HG03103 (cell line): ENCODE results near the gene CLDN2.

Source experiments
- ATAC-seq: cut with Tn5 transposase; IDR thresholded peaks from one replicate; pipeline ENCODE4 v1.9.1; 2021; ENCODE audit warnings: low read depth; ENCODE audit not compliant: unreplicated experiment

CLDN2 gene

GRCh38 chrX:106917830-106918500, 2.2 kb upstream of the CLDN2 start:
- no peak for ATAC-seq

GRCh38 chrX:106921637-106922036, 1.4 kb downstream of the CLDN2 start:
- no peak for ATAC-seq

- ATAC-seq = no peak
These were observed 6.8 kb downstream of the CLDN2 start for GRCh38 chrX:106927023-106927422.

DNA sequence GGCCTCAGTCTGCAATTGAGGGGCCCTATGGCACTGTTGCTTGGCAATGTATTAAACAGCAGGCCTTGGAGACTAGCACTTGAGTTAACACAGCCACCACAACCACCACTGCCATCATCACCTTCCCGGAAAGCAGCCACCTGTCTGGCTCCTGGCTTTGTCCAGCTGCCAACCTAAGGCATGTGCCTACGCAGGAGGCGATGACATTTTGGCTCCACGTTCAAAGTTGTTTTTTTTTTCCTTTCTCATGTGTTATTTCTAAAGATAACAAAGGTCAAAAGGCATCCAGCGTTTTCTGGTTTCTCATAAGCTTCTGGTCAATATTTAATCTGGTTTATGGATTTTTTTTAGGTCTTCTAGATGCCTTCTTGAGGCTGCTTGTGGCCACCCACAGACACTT, 7.5 kb downstream of the CLDN2 start:
- ATAC-seq = no peak

GRCh38 chrX:106928227-106928626, 8.0 kb downstream of the CLDN2 start:
- no peak for ATAC-seq

- ATAC-seq = no peak
These were observed 11.8 kb downstream of the CLDN2 start for GRCh38 chrX:106931831-106932491.

DNA sequence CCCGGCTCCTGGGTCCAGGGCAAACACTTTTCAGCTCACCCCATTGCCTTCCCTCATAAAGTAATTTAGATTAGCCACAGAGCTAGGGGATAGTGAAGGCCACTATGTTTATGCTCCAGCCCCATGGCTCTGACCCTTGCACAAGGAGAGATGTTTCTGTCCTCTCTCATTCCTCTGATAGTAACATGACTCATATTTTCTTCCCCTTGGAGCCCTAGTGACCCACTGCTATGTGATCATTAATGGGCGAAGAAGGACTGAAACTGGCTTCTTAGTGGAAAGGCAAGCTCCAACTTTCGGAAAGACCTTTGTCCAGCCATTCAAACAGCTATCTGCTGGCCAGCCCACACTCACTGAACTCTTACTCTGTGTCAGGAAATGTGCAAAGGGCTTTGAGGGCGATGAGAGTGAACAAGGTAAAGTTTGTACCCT, 12.3 kb downstream of the CLDN2 start:
- no peak for ATAC-seq

GRCh38 chrX:106932960-106933537, 12.8 kb downstream of the CLDN2 start:
- no peak for ATAC-seq

GRCh38 chrX:106933538-106933961, 13.3 kb downstream of the CLDN2 start:
- ATAC-seq = no peak

DNA sequence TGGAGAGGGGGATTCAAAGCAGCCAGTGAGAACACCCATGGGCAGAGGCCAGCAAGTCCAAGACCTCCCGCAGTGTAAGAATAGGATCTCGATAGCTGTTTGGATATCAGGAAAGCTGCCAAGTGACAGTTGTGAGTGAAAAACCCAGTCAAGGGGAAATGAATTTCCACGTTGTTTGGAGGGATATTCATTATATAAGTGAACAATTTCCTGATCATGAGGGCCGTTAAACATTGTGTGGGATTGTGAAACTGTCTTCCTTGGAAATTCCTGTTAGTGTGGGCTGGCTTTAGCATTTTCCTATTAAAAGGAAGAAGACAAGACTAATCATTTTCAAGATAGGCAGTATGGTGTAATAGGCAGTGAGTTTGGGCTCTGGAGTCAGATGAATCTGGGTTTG, 15.0 kb downstream of the CLDN2 start:
- ATAC-seq = no peak

GRCh38 chrX:106936246-106936645, 16.0 kb downstream of the CLDN2 start:
- no peak for ATAC-seq

DNA sequence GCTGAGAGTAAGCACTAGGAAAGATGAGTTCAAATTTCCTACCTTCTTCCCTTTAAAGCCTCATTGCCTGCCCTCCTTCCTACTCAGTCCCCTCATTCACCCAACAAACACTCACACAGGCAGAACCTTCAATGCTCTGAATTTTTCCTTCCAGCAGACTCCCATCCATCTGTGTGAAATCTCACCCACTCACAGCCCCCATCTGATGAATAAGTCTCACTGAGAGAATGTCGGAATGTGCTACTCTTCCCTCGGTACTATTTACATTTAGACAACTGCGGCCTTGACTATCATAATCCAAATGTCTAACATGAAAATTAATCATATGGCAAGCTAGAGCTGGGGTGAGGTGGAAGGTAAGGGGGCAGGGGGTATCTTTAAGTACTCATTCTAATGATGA, 19.4 kb downstream of the CLDN2 start:
- no peak for ATAC-seq

DNA sequence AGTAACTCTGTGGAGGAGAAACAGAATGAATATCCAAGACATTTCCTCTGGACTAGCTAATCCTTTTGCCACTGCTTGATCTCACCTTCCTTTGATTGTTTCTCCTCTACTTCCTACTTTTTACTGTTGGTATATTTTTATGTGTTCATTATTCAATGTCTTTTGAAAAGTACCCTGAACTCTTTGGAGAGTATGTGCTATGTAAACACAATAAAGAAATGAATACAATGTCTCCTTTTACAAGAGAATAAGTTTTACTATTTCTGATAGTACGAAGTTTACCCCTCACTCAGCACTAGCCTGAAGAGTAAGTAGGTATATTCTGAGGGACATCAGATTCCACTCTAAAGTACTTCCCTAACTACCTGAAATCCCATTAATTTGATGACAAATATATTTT, 19.9 kb downstream of the CLDN2 start:
- no peak for ATAC-seq

DNA sequence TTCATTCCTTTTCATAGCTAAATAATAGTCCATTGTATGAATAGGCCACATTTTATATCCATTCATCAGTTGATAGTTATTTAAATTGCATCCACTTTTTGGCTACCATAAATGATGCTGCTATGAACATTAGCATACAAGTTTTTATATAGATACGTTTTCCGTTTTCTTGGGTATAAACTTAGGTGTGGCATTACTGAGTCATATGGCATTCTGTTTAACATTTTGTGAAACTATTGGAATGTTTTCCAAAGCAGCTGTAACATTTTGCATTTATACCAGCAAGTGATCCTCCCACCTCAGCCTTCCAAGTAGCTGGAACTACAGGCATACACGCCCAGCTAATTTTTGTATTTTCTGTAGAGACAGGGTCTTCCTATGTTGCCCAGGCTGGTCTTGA, 26.3 kb downstream of the CLDN2 start:
- no peak for ATAC-seq

GRCh38 chrX:106948641-106949040, 28.4 kb downstream of the CLDN2 start:
- no peak for ATAC-seq

- no peak for ATAC-seq
These were observed 29.2 kb downstream of the CLDN2 start for GRCh38 chrX:106949366-106949765.

- no peak for ATAC-seq
These were observed 30.2 kb downstream of the CLDN2 start for GRCh38 chrX:106950381-106950780.

GRCh38 chrX:106951230-106951629, 31.0 kb downstream of the CLDN2 start:
- ATAC-seq = no peak

DNA sequence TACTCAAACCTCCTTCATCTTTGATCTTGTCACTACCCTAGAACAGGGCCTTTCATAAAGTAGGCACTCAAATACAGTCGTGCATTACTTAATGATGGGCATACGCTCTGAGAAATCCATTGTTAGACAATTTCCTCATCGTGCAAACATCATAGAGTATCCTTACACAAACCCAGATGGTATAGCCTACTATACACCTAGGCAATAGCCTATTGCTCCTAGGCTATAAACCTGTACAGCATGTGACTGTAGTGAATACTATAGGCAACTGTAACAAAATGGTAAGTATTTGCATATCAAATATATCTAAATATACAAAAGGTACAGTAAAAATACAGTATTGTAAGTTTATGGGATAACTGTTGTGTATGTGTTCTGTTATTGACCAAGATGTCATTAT, 31.9 kb downstream of the CLDN2 start:
- no peak for ATAC-seq

GRCh38 chrX:106952538-106952937, 32.3 kb downstream of the CLDN2 start:
- ATAC-seq = no peak

DNA sequence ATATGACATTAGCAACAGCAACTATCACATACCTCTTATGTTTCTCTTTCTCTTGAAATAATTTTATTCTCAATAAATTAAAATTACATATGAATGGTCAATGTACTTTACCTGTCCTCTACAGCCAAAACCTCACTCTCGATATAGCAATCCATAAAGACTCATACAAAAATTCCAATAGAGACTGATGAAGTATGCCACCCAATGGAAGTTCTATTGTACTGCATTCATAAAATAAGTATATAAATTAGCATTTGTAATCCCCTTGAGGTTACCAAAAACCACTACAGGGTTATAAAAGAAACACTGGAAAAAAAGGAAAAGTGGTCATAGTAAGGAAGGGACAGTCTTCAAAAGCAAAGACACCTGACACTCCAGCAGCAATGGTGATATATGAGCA, 32.8 kb downstream of the CLDN2 start:
- no peak for ATAC-seq

DNA sequence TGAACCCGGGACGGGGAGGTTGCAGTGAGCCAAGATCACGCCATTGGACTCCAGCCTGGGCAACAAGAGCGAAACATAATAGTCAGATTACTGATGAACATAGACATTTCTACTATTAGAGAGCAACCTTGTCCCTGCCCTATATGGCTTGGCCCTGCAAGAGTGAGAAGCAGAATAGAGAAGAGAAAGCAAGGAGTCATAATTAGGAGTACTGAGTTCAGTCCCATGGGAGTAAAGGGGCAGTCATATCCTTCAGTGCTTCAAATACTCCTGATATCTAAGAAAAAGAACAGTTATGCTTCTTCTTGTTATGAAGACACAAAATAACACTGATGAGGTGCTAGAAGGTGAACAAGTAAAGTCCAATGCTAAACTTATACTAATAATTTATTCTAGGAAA, 33.8 kb downstream of the CLDN2 start:
- ATAC-seq = no peak
